ENCODE results near the gene DNTTIP2. TPM values are rescaled to one million over a fixed set of nuclear protein-coding genes. Genes with fewer than 3 reads are reported as not detected.
"Not testable (repeated sequence)": the region's sequence is repeated elsewhere in the genome, so short reads cannot be mapped to it uniquely, and the experiment has no call there.

DNTTIP2 gene
- total RNA-seq, 1 donor from 2014 or later: 54.0 TPM

- Mint-ChIP-seq H3K27ac (ENCODE audit: unreplicated experiment) (no peak overlapping the region), H3K4me3 (ENCODE audit: unreplicated experiment) (no peak overlapping the region), H3K4me1 (ENCODE audit: low read depth, unreplicated experiment) (no peaks in the 10 kb centered on the region), H3K27me3 (ENCODE audit: unreplicated experiment) (peaks cover under 1% of the 10 kb centered on the region), H3K9me3 (ENCODE audit: unreplicated experiment) (peaks cover 12% of the 10 kb centered on the region), H3K36me3 (ENCODE audit: unreplicated experiment) (peaks cover 29% of the 10 kb centered on the region)
- DNase-seq: no peak
- no peak for TF ChIP-seq CTCF (IDR thresholded peaks at IDR 0.05; ENCODE audit: partially characterized antibody, unreplicated experiment)
Measured at GRCh38 chr1:93837961-93838360, 41.0 kb downstream of the DNTTIP2 start.

GRCh38 chr1:93833293-93833692 is 45.7 kb downstream of the DNTTIP2 start:
- not testable (repeated sequence) for H3K27ac Mint-ChIP-seq (ENCODE audit: unreplicated experiment); H3K4me1 Mint-ChIP-seq (ENCODE audit: low read depth, unreplicated experiment); H3K4me3 Mint-ChIP-seq (ENCODE audit: unreplicated experiment); H3K27me3 Mint-ChIP-seq (ENCODE audit: unreplicated experiment); DNase-seq
- Mint-ChIP-seq H3K9me3 (ENCODE audit: unreplicated experiment) (peaks cover 23% of the 10 kb centered on the region), H3K36me3 (ENCODE audit: unreplicated experiment) (peaks cover 48% of the 10 kb centered on the region)

- Mint-ChIP-seq H3K36me3 (ENCODE audit: unreplicated experiment) (peaks cover 28% of the 10 kb centered on the region), H3K9me3 (ENCODE audit: unreplicated experiment) (peaks cover 18% of the 10 kb centered on the region), H3K27me3 (ENCODE audit: unreplicated experiment) (peaks cover 7% of the 10 kb centered on the region), H3K27ac (ENCODE audit: unreplicated experiment) (no peak overlapping the region), H3K4me3 (ENCODE audit: unreplicated experiment) (no peak overlapping the region), H3K4me1 (ENCODE audit: low read depth, unreplicated experiment) (peaks cover 5% of the 10 kb centered on the region)
- no peak for DNase-seq
- TF ChIP-seq CTCF (IDR thresholded peaks at IDR 0.05; ENCODE audit: partially characterized antibody, unreplicated experiment): no peak
Measured at GRCh38 chr1:93829061-93829460, 49.9 kb downstream of the DNTTIP2 start.

GRCh38 chr1:93828367-93828755 is 50.6 kb downstream of the DNTTIP2 start:
- TF ChIP-seq CTCF (IDR thresholded peaks at IDR 0.05; ENCODE audit: partially characterized antibody, unreplicated experiment): no peak
- H3K27me3 Mint-ChIP-seq (ENCODE audit: unreplicated experiment): peaks cover 7% of the 10 kb centered on the region
- H3K4me1 Mint-ChIP-seq (ENCODE audit: low read depth, unreplicated experiment): peaks cover 5% of the 10 kb centered on the region
- H3K9me3 Mint-ChIP-seq (ENCODE audit: unreplicated experiment): peaks cover 16% of the 10 kb centered on the region
- no peak overlapping the region for H3K27ac Mint-ChIP-seq (ENCODE audit: unreplicated experiment)
- H3K4me3 Mint-ChIP-seq (ENCODE audit: unreplicated experiment): no peak overlapping the region
- no peak for DNase-seq
- H3K36me3 Mint-ChIP-seq (ENCODE audit: unreplicated experiment): peaks cover 26% of the 10 kb centered on the region

GRCh38 chr1:93827633-93828366 is 51.2 kb downstream of the DNTTIP2 start:
- Mint-ChIP-seq H3K4me1 (ENCODE audit: low read depth, unreplicated experiment) (peaks cover 5% of the 10 kb centered on the region), H3K36me3 (ENCODE audit: unreplicated experiment) (peaks cover 22% of the 10 kb centered on the region), H3K27me3 (ENCODE audit: unreplicated experiment) (peaks cover 5% of the 10 kb centered on the region), H3K27ac (ENCODE audit: unreplicated experiment) (no peak overlapping the region), H3K9me3 (ENCODE audit: unreplicated experiment) (peaks cover 14% of the 10 kb centered on the region), H3K4me3 (ENCODE audit: unreplicated experiment) (no peak overlapping the region)
- no peak for TF ChIP-seq CTCF (IDR thresholded peaks at IDR 0.05; ENCODE audit: partially characterized antibody, unreplicated experiment)
- no peak for DNase-seq
